H1 (cell line): ENCODE data around the gene XPO1. TPM values are rescaled to one million over a fixed set of nuclear protein-coding genes. Genes with fewer than 3 reads are reported as not detected.
"Not testable (repeated sequence)": the region's sequence is repeated elsewhere in the genome, so short reads cannot be mapped to it uniquely, and the experiment has no call there.

Source experiments
- CTCF ChIA-PET: fragments of 300-600 bp; sonication (Branson Sonifier 250); formaldehyde crosslinking; loops from one replicate; lab custom pipeline; 2021; ENCODE audit not compliant: partially characterized antibody; lab: Charles Lee
- POLR2A ChIA-PET: fragments of 300-600 bp; sonication (Branson Sonifier 250); formaldehyde crosslinking; loops from one replicate; lab custom pipeline; 2021; ENCODE audit warnings: inconsistent platforms; ENCODE audit not compliant: partially characterized antibody; lab: Charles Lee
- DNase-seq, 2 experiments: peaks; one replicate each; pipeline versions ENCODE4 v3.0.0 to v3.0.0-alpha.2; 2010 to 2022; ENCODE audit warnings: low spot score in 2 of 2, low read depth in 1 of 2, mixed read lengths in 1 of 2
- FAIRE-seq: peaks from 2 replicates; lab custom pipeline; 2011; peaks lifted over from hg19 to GRCh38; lab: Jason Lieb, UNC
- H2AFZ ChIP-seq: 2 replicates; pipeline ENCODE4 v1.8.1; 2012; ENCODE audit warnings: low read length, inconsistent platforms
- H2AK5ac ChIP-seq: 2 replicates; pipeline ENCODE4 v1.6.1; 2013; ENCODE audit warnings: low read depth, low read length
- H2BK120ac ChIP-seq: replicated peaks from 2 replicates; pipeline ENCODE3; 2013; ENCODE audit warnings: low read depth, low read length, inconsistent platforms
- H2BK12ac ChIP-seq: 2 replicates; pipeline ENCODE4 v1.6.1; 2013; ENCODE audit warnings: low read depth, low read length
- H2BK15ac ChIP-seq: 2 replicates; pipeline ENCODE4 v1.6.1; 2013; ENCODE audit warnings: low read length
- H2BK20ac ChIP-seq: 2 replicates; pipeline ENCODE4 v1.6.1; 2013; ENCODE audit warnings: low read length
- H2BK5ac ChIP-seq: 2 replicates; pipeline ENCODE4 v1.6.1; 2013; ENCODE audit warnings: low read depth, low read length
- H3K14ac ChIP-seq: 2 replicates; pipeline ENCODE4 v1.6.1; 2013; ENCODE audit warnings: inconsistent platforms; ENCODE audit not compliant: insufficient read length
- H3K18ac ChIP-seq: 2 replicates; pipeline ENCODE4 v1.6.1; 2013; ENCODE audit warnings: low read length; ENCODE audit errors: extremely low read depth
- H3K23ac ChIP-seq: 2 replicates; pipeline ENCODE4 v1.6.1; 2013; ENCODE audit warnings: inconsistent platforms; ENCODE audit not compliant: insufficient read length
- H3K23me2 ChIP-seq: 2 replicates; pipeline ENCODE4 v1.6.1; 2013; ENCODE audit warnings: low read depth, low read length
- H3K27ac ChIP-seq: 2 replicates; pipeline ENCODE4 v1.6.1; 2011; ENCODE audit warnings: low read depth, low read length, inconsistent platforms
- H3K27me3 ChIP-seq, 4 experiments: replicated peaks in 1 of 4; 1 replicate in 1 of 4; 2 replicates in 3 of 4; pipeline versions ENCODE4 v1.6.1 to v1.8.1; 2011 to 2013; ENCODE audit warnings: low read length in 3 of 4, mild to moderate bottlenecking in 3 of 4, inconsistent platforms in 2 of 4, mixed read lengths in 2 of 4, moderate library complexity in 1 of 4; ENCODE audit not compliant: control insufficient read depth in 3 of 4, insufficient read depth in 3 of 4; ENCODE audit errors: extremely low read depth in 1 of 4
- H3K36me3 ChIP-seq, 4 experiments: 2 replicates each; pipeline versions ENCODE4 v1.6.1 to v1.8.1; 2011 to 2013; ENCODE audit warnings: mild to moderate bottlenecking in 4 of 4, low read length in 3 of 4, moderate library complexity in 2 of 4, control low read depth in 1 of 4, inconsistent platforms in 1 of 4; ENCODE audit not compliant: insufficient read depth in 4 of 4, control insufficient read depth in 2 of 4
- H3K4ac ChIP-seq: replicated peaks from 2 replicates; pipeline ENCODE3; 2013; ENCODE audit warnings: low read length, low read depth, mixed read lengths, inconsistent platforms; ENCODE audit not compliant: insufficient read length
- H3K4me1 ChIP-seq, 4 experiments: replicated peaks in 1 of 4; 1 replicate in 1 of 4; 2 replicates in 3 of 4; pipeline versions ENCODE4 v1.6.1 to v1.8.1; 2011 to 2013; ENCODE audit warnings: low read length in 3 of 4, inconsistent platforms in 2 of 4, mixed read lengths in 1 of 4; ENCODE audit not compliant: insufficient read depth in 4 of 4, control insufficient read depth in 3 of 4
- H3K4me2 ChIP-seq, 2 experiments: 2 replicates each; pipeline versions ENCODE4 v1.6.1 to v1.8.1; 2011 to 2013; ENCODE audit warnings: low read depth in 2 of 2, low read length in 2 of 2, control low read depth in 1 of 2, inconsistent platforms in 1 of 2, mild to moderate bottlenecking in 1 of 2; ENCODE audit not compliant: insufficient read depth in 1 of 2
- H3K4me3 ChIP-seq, 4 experiments: fragments of 200-600, 300-600 bp in 1 of 4; sonication (generic), shearing (Covaris generic), sonication (Bioruptor Twin) in 1 of 4; 2 replicates each; pipeline versions ENCODE4 v1.5.1 to v1.8.1; 2011 to 2016; ENCODE audit warnings: low read length in 4 of 4, low read depth in 3 of 4, control low read depth in 2 of 4, inconsistent platforms in 2 of 4, mild to moderate bottlenecking in 2 of 4, mixed read lengths in 1 of 4, moderate library complexity in 1 of 4; ENCODE audit not compliant: insufficient read depth in 2 of 4; ENCODE audit errors: extremely low read depth in 1 of 4
- H3K56ac ChIP-seq: replicated peaks from 2 replicates; pipeline ENCODE3; 2013; ENCODE audit warnings: low read depth, mild to moderate bottlenecking, mixed read lengths, low read length, inconsistent platforms; ENCODE audit not compliant: insufficient read length
- H3K79me1 ChIP-seq: 2 replicates; pipeline ENCODE4 v1.6.1; 2013; ENCODE audit warnings: low read depth, low read length, control low read depth
- H3K79me2 ChIP-seq, 2 experiments: 2 replicates each; pipeline versions ENCODE4 v1.6.1 to v1.8.1; 2012 to 2013; ENCODE audit warnings: low read length in 2 of 2, mild to moderate bottlenecking in 2 of 2, inconsistent platforms in 1 of 2; ENCODE audit not compliant: insufficient read depth in 2 of 2, control insufficient read depth in 1 of 2
- H3K9ac ChIP-seq, 4 experiments: replicated peaks in 1 of 4; 1 replicate in 1 of 4; 2 replicates in 3 of 4; pipeline versions ENCODE4 v1.6.1 to v1.8.1; 2011 to 2013; ENCODE audit warnings: low read depth in 3 of 4, low read length in 3 of 4, control low read depth in 2 of 4, mild to moderate bottlenecking in 2 of 4, moderate library complexity in 2 of 4, inconsistent platforms in 1 of 4; ENCODE audit errors: extremely low read depth in 1 of 4
- H3K9me3 ChIP-seq, 2 experiments: 2 replicates each; pipeline versions ENCODE4 v1.6.1 to v1.8.1; 2012 to 2013; ENCODE audit warnings: mild to moderate bottlenecking in 2 of 2, moderate library complexity in 2 of 2, control low read depth in 1 of 2, inconsistent platforms in 1 of 2, low read depth in 1 of 2, low read length in 1 of 2, mixed read lengths in 1 of 2; ENCODE audit not compliant: insufficient read depth in 2 of 2
- H4K20me1 ChIP-seq, 2 experiments: replicated peaks in 1 of 2; 2 replicates each; pipeline versions ENCODE3 to v1.8.1; 2011 to 2013; ENCODE audit warnings: inconsistent platforms in 2 of 2, low read length in 2 of 2, mild to moderate bottlenecking in 1 of 2; ENCODE audit not compliant: insufficient read depth in 2 of 2, control insufficient read depth in 1 of 2
- H4K5ac ChIP-seq: 2 replicates; pipeline ENCODE4 v1.6.1; 2013; ENCODE audit warnings: low read length, low read depth, mixed read lengths, inconsistent platforms; ENCODE audit not compliant: insufficient read length
- H4K8ac ChIP-seq: 2 replicates; pipeline ENCODE4 v1.8.0; 2013; ENCODE audit warnings: mild to moderate bottlenecking, moderate library complexity, low read length, inconsistent platforms; ENCODE audit not compliant: insufficient read depth; ENCODE audit errors: extremely low read depth
- H4K91ac ChIP-seq: replicated peaks from 2 replicates; pipeline ENCODE3; 2013; ENCODE audit warnings: low read length, mixed read lengths, inconsistent platforms; ENCODE audit not compliant: insufficient read length
- ATF2 ChIP-seq: IDR thresholded peaks from 2 replicates; pipeline ENCODE4 v1.6.1; 2012; ENCODE audit warnings: low read length, inconsistent platforms
- MAX ChIP-seq: IDR thresholded peaks from 2 replicates; pipeline ENCODE4 v1.6.1; 2012; ENCODE audit warnings: inconsistent platforms
- POLR2AphosphoS5 ChIP-seq: IDR thresholded peaks from 2 replicates; pipeline ENCODE4 v1.6.1; 2011; ENCODE audit warnings: low read depth, low read length
- SRF ChIP-seq: IDR thresholded peaks from 2 replicates; pipeline ENCODE4 v1.6.1; 2011; ENCODE audit warnings: mild to moderate bottlenecking, low read depth, low read length, moderate library complexity
- WGBS, 2 experiments: shearing (Covaris generic) in 1 of 2; methylation state at CpG; one replicate each; pipeline versions ENCODE4 v1.1.6 to v1.1.7; 2013 to 2015; ENCODE audit warnings: low lambda C conversion rate in 2 of 2, mixed read lengths in 2 of 2, inconsistent platforms in 1 of 2, low coverage in 1 of 2, missing lambda C conversion rate in 1 of 2; ENCODE audit not compliant: insufficient replicate concordance in 2 of 2, insufficient coverage in 1 of 2, insufficient read length in 1 of 2; ENCODE audit errors: extremely low coverage in 1 of 2, missing lambda C conversion rate in 1 of 2; 5-methylcytosine and 5-hydroxymethylcytosine counted together
- polyA plus RNA-seq, 7 experiments: library from polyadenylated mRNA; depleted of rRNA in 3 of 7; stranded (reverse) in 5 of 7; unstranded in 2 of 7; fragments of >200 nt in 5 of 7; fragments of 200-250 nt in 2 of 7; gene quantifications; 1 replicate in 5 of 7; 2 replicates in 1 of 7; 4 replicates in 1 of 7; pipeline versions ENCODE4 v1.2.1 to v1.2.3, GENCODE V29; 2011 to 2013; ENCODE audit warnings: missing spikeins in 2 of 7, mixed read lengths in 2 of 7
- total RNA-seq: library from RNA; stranded (reverse); fragmentation: NEBNext Ultra II Directional; extraction: Animal tissue kit (Norgen Biotek cat#: 25700); gene quantifications from 2 replicates; pipeline ENCODE4 v1.2.1, GENCODE V29; 2021

Gene XPO1
- total and polyA plus RNA-seq, 2 of the 8 experiments (the other 6 are each of a cell fraction or from before 2014, with no cell fraction given) = 110 to 296 TPM

GRCh38 chr2:61456070-61456745 lies 81.9 kb downstream of the XPO1 start (continued):
- TF ChIP-seq ATF2 (no peak), POLR2AphosphoS5 (no peak), SRF (no peak), MAX (no peak)

GRCh38 chr2:61454972-61455371 lies 83.2 kb downstream of the XPO1 start:
- H4K8ac ChIP-seq = peak overlapping the region; percentile 51; the same call in 1 of the 2 replicates
- POLR2A ChIA-PET = interaction anchor here (0.9 to 1.8 kb wide), 3 partner anchors 14 to 19 kb away, joined by 3 to 6 read pairs (median 4); no protein-coding TSS in a partner anchor
- H3K23me2 ChIP-seq, H2BK12ac ChIP-seq, H3K4me2 ChIP-seq, H3K4me3 ChIP-seq, H2AK5ac ChIP-seq, H3K56ac ChIP-seq, H3K27ac ChIP-seq, H2BK5ac ChIP-seq, H3K14ac ChIP-seq, H2AFZ ChIP-seq, CTCF ChIA-PET, H3K9me3 ChIP-seq, H3K4ac ChIP-seq, H4K91ac ChIP-seq, DNase-seq, H3K23ac ChIP-seq, H3K4me1 ChIP-seq, H4K5ac ChIP-seq, H2BK20ac ChIP-seq, H2BK15ac ChIP-seq, H3K36me3 ChIP-seq, H2BK120ac ChIP-seq, H3K9ac ChIP-seq, H3K27me3 ChIP-seq, H3K18ac ChIP-seq, FAIRE-seq: not testable (repeated sequence)
- H3K79me1 ChIP-seq = peaks cover 12% of the 10 kb centered on the region
- 91% methylated on average over 8 of the region's 8 CpGs; no CpG with 5 or more reads in 1 of the 2 experiments for WGBS, 2 experiments
- H4K20me1 ChIP-seq = peaks cover 6 to 13% of the 10 kb centered on the region in 2 experiments
- H3K79me2 ChIP-seq = peaks cover 36 to 97% of the 10 kb centered on the region in 2 experiments
